OCI-LY3 (cell line): ENCODE data around the gene PHC1.

Experiments
- H2AFZ ChIP-seq: fragments of 200-600, 300-600 bp; shearing (Covaris generic); 2 replicates; pipeline ENCODE4 v1.6.0; 2014; ENCODE audit warnings: antibody characterized with exemption, low read depth, low read length
- H3K27ac ChIP-seq: fragments of 200-600, 300-600 bp; sonication (generic); 2 replicates; pipeline ENCODE4 v1.5.1; 2014; ENCODE audit warnings: mild to moderate bottlenecking, low read length, moderate library complexity, mixed read lengths
- H3K27me3 ChIP-seq: fragments of 200-600, 300-600 bp; sonication (generic); 2 replicates; pipeline ENCODE4 v1.6.1; 2014; ENCODE audit warnings: low read depth, low read length, mixed read lengths
- H3K36me3 ChIP-seq: fragments of 200-600, 300-600 bp; sonication (generic); replicated peaks from 2 replicates; pipeline ENCODE3; 2014; ENCODE audit warnings: low read depth, low read length, mixed read lengths
- H3K4me1 ChIP-seq: fragments of 300-600, 200-600 bp; sonication (generic); 2 replicates; pipeline ENCODE4 v1.6.1; 2014; ENCODE audit warnings: low read length, mixed read lengths
- H3K4me2 ChIP-seq: fragments of 200-600, 300-600 bp; sonication (generic); 2 replicates; pipeline ENCODE4 v1.6.1; 2014; ENCODE audit warnings: low read length, mixed read lengths
- H3K4me3 ChIP-seq: fragments of 300-600, 200-600 bp; sonication (generic); 2 replicates; pipeline ENCODE4 v1.5.1; 2014; ENCODE audit warnings: antibody characterized with exemption, mild to moderate bottlenecking, low read length, moderate library complexity
- H3K79me2 ChIP-seq: fragments of 300-600, 200-600 bp; shearing (Covaris generic); 2 replicates; pipeline ENCODE4 v1.6.1; 2014; ENCODE audit warnings: mild to moderate bottlenecking, low read length, mixed read lengths
- H3K9ac ChIP-seq: fragments of 300-600, 200-600 bp; shearing (Covaris generic); 2 replicates; pipeline ENCODE4 v1.6.0; 2014; ENCODE audit warnings: mild to moderate bottlenecking, low read length, moderate library complexity
- H3K9me3 ChIP-seq: fragments of 200-600, 300-600 bp; shearing (Covaris generic); 2 replicates; pipeline ENCODE4 v1.6.1; 2014; ENCODE audit warnings: low read length, mixed read lengths; ENCODE audit not compliant: insufficient read depth
- H4K20me1 ChIP-seq: fragments of 200-600, 300-600 bp; sonication (generic); 2 replicates; pipeline ENCODE4 v1.6.1; 2016; ENCODE audit warnings: low read length, mixed read lengths; ENCODE audit not compliant: insufficient read depth
- EZH2phosphoT487 ChIP-seq: fragments of 200-600 bp; shearing (Covaris generic); IDR thresholded peaks from 2 replicates; pipeline ENCODE4 v1.6.1; 2018; ENCODE audit warnings: antibody characterized with exemption, mixed run types, low read depth
- TF ChIP-seq, protein P1 (sequence below): fragments of 200-600, 300-600 bp; sonication (generic); IDR thresholded peaks from 2 replicates; pipeline ENCODE4 v1.5.1; 2014; ENCODE audit warnings: antibody characterized with exemption, low read length, low read depth

PHC1 gene

DNA sequence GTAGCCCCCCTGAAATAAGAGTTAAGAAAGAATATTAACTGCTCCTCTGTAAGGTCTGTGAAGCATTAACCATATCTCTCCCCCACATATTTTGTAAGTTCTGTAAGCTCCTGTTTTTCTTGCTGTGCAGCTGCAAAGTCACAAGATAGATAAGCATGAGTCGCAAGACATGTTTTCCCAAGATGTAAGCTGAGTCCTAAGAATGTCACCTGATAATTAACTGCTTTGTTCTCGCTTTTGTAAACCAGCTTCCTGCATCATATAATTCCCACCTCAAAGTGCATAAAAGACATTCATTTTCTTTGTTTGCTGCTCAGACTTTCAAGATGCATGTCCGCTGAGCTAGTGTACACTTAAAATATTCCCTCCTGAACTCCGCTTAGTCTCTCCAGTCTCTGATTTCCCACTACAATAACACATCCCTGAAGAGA is 27.0 kb upstream of the PHC1 start:
- Histone ChIP-seq H3K4me2 (no peak overlapping the region), H3K27ac (no peak overlapping the region), H3K27me3 (no peaks in the 10 kb centered on the region), H3K9me3 (no peaks in the 10 kb centered on the region), H3K79me2 (no peaks in the 10 kb centered on the region), H2AFZ (no peak overlapping the region), H3K4me3 (no peak overlapping the region), H3K36me3 (no peaks in the 10 kb centered on the region), H3K4me1 (no peaks in the 10 kb centered on the region; the same call in 1 of the 2 replicates), H4K20me1 (no peaks in the 10 kb centered on the region), H3K9ac (no peak overlapping the region)
- TF ChIP-seq EZH2phosphoT487: no peak
- TF ChIP-seq, protein P1, sequence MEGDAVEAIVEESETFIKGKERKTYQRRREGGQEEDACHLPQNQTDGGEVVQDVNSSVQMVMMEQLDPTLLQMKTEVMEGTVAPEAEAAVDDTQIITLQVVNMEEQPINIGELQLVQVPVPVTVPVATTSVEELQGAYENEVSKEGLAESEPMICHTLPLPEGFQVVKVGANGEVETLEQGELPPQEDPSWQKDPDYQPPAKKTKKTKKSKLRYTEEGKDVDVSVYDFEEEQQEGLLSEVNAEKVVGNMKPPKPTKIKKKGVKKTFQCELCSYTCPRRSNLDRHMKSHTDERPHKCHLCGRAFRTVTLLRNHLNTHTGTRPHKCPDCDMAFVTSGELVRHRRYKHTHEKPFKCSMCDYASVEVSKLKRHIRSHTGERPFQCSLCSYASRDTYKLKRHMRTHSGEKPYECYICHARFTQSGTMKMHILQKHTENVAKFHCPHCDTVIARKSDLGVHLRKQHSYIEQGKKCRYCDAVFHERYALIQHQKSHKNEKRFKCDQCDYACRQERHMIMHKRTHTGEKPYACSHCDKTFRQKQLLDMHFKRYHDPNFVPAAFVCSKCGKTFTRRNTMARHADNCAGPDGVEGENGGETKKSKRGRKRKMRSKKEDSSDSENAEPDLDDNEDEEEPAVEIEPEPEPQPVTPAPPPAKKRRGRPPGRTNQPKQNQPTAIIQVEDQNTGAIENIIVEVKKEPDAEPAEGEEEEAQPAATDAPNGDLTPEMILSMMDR: no peak

DNA sequence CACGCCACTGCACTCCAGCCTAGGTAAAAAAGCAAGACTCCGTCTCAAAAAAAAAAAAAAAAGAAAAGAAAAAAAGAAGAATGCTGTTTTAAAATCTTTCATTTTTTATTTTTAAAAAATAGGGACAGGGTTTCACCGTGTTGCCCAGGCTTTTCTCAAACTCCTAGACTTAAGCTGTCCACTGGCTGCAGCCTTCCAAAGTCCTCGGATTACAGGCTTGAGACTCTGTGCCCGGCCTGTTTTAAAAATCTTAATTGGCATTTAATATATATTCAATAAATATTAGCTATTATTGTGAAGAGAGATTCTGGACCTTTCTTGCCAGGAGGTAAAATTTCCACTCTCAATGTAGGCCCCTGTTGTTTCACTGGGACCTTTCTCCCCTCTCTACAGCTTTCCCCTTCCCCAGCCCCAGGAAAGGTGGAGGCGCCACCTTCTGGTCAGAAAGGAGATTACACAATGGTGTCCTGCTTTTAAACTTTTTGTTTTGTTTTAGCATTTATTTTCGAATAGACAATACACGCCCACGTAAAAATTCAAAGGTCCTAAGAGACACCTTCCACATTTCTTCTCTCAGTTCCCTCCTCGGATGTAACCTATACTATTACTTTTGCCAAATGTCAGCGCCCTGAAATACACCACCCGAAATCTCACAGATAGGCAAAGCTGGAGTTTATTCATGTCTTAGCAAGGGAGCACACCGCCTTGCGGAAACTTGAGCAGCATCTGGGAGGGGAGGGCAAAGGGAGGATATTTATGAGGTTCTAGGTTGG is 23.8 kb upstream of the PHC1 start:
- no peak overlapping the region for H3K27ac ChIP-seq
- H3K79me2 ChIP-seq: no peaks in the 10 kb centered on the region
- H3K9me3 ChIP-seq: no peaks in the 10 kb centered on the region
- H4K20me1 ChIP-seq: no peaks in the 10 kb centered on the region
- peak overlapping the region; percentile 91 for H3K4me3 ChIP-seq
- H3K4me2 ChIP-seq: peak overlapping the region; percentile 82
- no peaks in the 10 kb centered on the region for H3K36me3 ChIP-seq
- peak overlapping the region; percentile 99 for H2AFZ ChIP-seq
- 0 out of 2 replicates have a peak, but pooled peaks cover 6% of the 10 kb centered on the region for H3K27me3 ChIP-seq
- TF ChIP-seq, protein P1: peak; percentile 93
- no peak for TF ChIP-seq EZH2phosphoT487
- peak overlapping the region; percentile 72 for H3K9ac ChIP-seq
- no peaks in the 10 kb centered on the region; the same call in 1 of the 2 replicates for H3K4me1 ChIP-seq

DNA sequence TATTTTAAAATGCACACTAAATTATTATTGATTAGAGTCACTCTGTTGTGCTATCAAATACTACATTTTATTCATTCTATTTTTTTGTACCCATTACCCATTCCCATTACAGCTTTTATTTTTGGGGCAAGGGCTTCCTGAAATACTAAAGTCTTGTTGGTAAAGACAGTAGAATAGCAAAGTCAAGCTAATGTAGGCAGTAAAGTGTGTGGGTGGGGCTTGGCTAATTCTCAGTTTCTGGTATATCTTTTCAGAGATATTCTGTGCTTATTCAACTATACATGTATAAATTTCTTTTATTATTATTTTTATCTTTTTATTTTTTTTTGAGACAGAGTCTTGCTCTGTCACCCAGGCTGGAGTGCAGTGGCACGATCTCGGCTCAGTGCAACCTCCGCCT is 22.3 kb upstream of the PHC1 start:
- no peaks in the 10 kb centered on the region for H3K9me3 ChIP-seq
- no peaks in the 10 kb centered on the region for H4K20me1 ChIP-seq
- H2AFZ ChIP-seq: no peak overlapping the region
- no peak overlapping the region for H3K9ac ChIP-seq
- H3K79me2 ChIP-seq: no peaks in the 10 kb centered on the region
- 0 out of 2 replicates have a peak, but pooled peaks cover 6% of the 10 kb centered on the region for H3K27me3 ChIP-seq
- TF ChIP-seq EZH2phosphoT487: no peak
- TF ChIP-seq, protein P1: no peak
- no peak overlapping the region for H3K27ac ChIP-seq
- no peaks in the 10 kb centered on the region for H3K36me3 ChIP-seq
- H3K4me1 ChIP-seq: no peaks in the 10 kb centered on the region; the same call in 1 of the 2 replicates
- no peak overlapping the region for H3K4me2 ChIP-seq
- no peak overlapping the region for H3K4me3 ChIP-seq

DNA sequence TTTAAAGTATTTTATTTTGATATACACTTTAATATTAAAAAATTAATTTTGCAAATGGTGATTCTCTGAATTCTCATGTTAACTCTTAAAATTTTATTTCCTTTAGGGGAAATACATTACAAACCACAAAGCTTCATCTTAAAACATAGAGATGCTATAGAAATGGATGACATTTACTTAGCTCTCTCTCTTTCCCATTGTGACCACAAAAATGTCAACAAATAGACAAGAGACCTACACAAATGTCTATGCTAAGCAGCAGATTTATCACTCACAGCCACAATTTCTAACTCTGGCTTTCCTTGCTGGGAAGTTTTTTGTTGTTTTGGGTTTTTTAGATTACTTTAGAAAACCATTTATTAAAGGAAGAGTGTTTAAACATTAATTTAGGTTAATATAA is 19.9 kb upstream of the PHC1 start:
- Histone ChIP-seq H3K9ac (no peak overlapping the region), H3K27me3 (0 out of 2 replicates have a peak, but pooled peaks cover 6% of the 10 kb centered on the region), H4K20me1 (no peaks in the 10 kb centered on the region)

More for the DNA sequence above, 19.9 kb upstream of the PHC1 start:
- TF ChIP-seq, protein P1: no peak
- TF ChIP-seq EZH2phosphoT487: no peak
- no peak overlapping the region for H2AFZ ChIP-seq
- no peaks in the 10 kb centered on the region for H3K9me3 ChIP-seq
- no peak overlapping the region for H3K27ac ChIP-seq
- no peaks in the 10 kb centered on the region for H3K36me3 ChIP-seq
- no peak overlapping the region for H3K4me3 ChIP-seq
- no peaks in the 10 kb centered on the region; the same call in 1 of the 2 replicates for H3K4me1 ChIP-seq
- no peaks in the 10 kb centered on the region for H3K79me2 ChIP-seq
- H3K4me2 ChIP-seq: no peak overlapping the region
